ENCODE measurements around the gene MED25. TPM values are rescaled to one million over a fixed set of nuclear protein-coding genes. Genes with fewer than 3 reads are reported as not detected.

Gene MED25
- total RNA-seq, 2 experiments from 2014 or later = 57.9 to 62.7 TPM

DNA sequence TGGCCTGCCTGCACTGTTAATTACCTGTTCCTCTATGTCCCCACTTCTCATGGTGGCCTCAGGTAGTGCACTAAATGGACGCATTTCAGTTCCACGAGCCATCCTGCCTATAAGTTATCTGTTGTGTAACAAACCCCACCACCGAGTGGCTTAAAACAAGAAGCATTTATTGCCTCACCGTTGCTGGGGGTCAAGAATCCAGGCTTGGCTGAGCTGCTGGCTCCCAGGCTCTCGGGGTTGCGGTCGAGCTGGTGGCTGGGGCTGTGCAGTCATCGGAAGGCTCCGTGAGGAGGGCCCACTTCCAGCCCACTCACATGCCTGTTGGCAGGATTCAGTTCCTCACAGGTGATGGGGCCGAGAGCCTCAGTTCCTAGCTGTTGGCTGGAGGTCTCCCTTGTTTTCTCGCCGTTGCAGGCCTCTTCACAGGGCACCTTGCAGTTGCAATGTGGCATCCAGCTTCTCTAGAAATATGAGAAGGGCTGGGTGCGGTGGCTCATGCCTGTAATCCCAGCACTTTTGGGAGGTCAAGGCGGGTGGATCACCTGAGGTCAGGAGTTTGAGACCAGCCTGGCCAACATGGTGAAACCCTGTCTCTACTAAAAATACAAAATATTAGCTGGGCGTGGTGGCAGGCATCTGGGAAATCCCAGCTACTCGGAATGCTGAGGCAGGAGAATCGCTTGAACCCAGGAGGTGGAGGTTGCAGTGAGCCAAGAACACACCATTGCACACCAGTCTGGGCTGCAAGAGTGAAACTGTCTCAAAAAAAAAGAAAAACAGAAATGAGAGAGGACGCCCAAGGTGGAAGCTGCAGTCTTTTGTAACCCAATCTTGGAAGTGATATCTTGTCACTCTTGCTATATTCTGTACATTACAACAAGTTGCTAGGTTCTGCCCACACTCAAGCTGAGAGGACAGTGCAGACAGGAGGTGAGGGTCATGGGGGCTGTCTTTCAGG is 26.3 kb downstream of the MED25 start:
- Mint-ChIP-seq H3K4me3 (no peak overlapping the region), H3K36me3 (ENCODE audit: low read depth) (peaks cover 12% of the 10 kb centered on the region), H3K27me3 (peaks cover 5% of the 10 kb centered on the region), H3K4me1 (peaks cover 15% of the 10 kb centered on the region), H3K27ac (no peak overlapping the region), H3K9me3 (peaks cover 7% of the 10 kb centered on the region)
- DNase-seq = no peak
- CTCF ChIA-PET = interaction anchor here (0.5 to 0.6 kb wide), 3 partner anchors 25 to 303 kb away, joined by 3 read pairs; no protein-coding TSS in a partner anchor
- POLR2A ChIA-PET = no interaction called here

- H3K9me3 Mint-ChIP-seq = peaks cover 7% of the 10 kb centered on the region
- POLR2A ChIA-PET = no interaction called here
- no peak overlapping the region for H3K27ac Mint-ChIP-seq
- peaks cover 5% of the 10 kb centered on the region for H3K27me3 Mint-ChIP-seq
- H3K4me1 Mint-ChIP-seq = peaks cover 23% of the 10 kb centered on the region
- H3K36me3 Mint-ChIP-seq (ENCODE audit: low read depth) = peaks cover 9% of the 10 kb centered on the region
- H3K4me3 Mint-ChIP-seq = no peak overlapping the region
- no peak for DNase-seq
- CTCF ChIA-PET = interaction anchor here (0.6 kb wide), 1 partner anchor 26 kb away, joined by 3 read pairs; no protein-coding TSS in a partner anchor
Measured at GRCh38 chr19:49845414-49845813, 27.3 kb downstream of the MED25 start.

DNA sequence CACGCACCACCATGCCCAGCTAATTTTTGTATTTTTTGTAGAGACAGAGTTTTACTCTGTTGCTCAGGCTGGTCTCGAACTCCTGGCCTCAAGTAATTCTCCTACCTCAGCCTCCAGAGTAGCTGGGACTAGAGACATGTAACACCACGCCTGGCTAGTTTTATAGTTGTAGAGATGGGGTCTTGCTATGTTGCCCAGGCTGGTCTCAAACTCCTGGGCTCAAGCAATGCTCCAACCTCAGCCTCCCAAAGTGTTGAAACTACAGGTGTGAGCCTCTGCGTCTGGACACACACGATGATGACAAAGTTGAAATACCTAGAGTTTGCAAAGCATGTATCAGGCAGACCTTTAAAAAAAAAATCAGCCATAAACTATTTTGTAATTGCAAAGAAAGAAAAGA is 28.3 kb downstream of the MED25 start:
- no peak for DNase-seq
- Mint-ChIP-seq H3K4me3 (no peak overlapping the region), H3K27ac (no peak overlapping the region), H3K9me3 (peaks cover 7% of the 10 kb centered on the region), H3K36me3 (ENCODE audit: low read depth) (peaks cover 5% of the 10 kb centered on the region), H3K27me3 (peaks cover 5% of the 10 kb centered on the region), H3K4me1 (peaks cover 23% of the 10 kb centered on the region)
- POLR2A ChIA-PET = no interaction called here
- CTCF ChIA-PET = interaction anchor here (1.5 kb wide), 1 partner anchor 14 kb away, joined by 4 read pairs; no protein-coding TSS in a partner anchor

DNA sequence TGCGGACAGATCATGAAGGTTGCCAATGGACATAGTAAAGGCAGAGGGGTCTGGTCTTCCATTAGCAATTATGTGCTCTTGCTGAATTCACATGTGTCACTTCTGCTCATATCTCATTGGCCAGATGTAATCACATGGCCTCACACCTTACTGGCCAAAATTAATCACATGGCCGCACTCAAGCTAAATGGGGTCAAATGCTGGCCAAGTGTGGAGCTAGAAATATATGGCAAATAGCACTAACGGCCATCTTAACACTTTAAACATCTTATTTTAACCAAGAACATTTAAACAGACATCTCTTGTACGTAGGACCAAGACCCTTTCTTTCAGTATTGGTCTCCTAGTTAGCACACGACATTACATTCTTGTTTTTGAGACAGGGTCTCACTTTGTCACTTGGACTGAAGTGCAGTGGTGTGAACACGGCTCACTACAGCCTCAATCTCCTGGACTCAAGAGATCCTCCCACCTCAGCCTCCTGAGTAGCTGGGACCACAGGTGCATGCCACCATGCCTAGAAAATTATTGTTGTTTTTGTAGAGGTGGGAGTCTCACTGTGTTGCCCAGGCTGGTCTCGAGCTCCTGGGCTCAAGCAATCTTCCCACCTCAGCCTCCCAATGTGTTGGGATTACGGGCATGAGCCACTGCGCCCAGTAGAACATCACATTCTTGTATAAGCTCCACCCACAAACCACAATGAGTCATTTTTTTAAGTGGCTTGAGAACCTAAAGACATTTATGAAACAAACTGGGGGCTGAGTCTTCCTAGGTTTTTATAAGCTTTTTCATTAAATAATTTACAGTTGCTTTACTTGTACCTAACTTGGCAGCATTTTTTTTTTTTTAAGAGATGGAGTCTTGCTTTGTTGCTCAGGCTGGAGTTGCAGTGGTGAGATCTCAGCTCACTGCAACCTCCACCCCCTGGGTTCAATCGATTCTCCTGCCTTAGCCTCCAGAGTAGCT is 29.9 kb downstream of the MED25 start:
- ChIA-PET CTCF (interaction anchor here (0.6 to 3.2 kb wide), 11 partner anchors 9 to 1457 kb away, joined by 3 to 13 read pairs (median 4); partner anchors contain the start of genes KDELR1 and MED25), POLR2A (interaction anchor here (0.6 to 0.7 kb wide), 2 partner anchors 20 to 144 kb away, joined by 5 to 6 read pairs; no protein-coding TSS in a partner anchor)
- peaks cover 7% of the 10 kb centered on the region for H3K9me3 Mint-ChIP-seq
- peak; percentile 44 for DNase-seq
- peak overlapping the region; percentile 13 for H3K27ac Mint-ChIP-seq
- peaks cover 11% of the 10 kb centered on the region for H3K27me3 Mint-ChIP-seq
- H3K4me1 Mint-ChIP-seq = peaks cover 35% of the 10 kb centered on the region
- peaks cover 7% of the 10 kb centered on the region for H3K36me3 Mint-ChIP-seq (ENCODE audit: low read depth)
- H3K4me3 Mint-ChIP-seq = peak overlapping the region; percentile 22

DNA sequence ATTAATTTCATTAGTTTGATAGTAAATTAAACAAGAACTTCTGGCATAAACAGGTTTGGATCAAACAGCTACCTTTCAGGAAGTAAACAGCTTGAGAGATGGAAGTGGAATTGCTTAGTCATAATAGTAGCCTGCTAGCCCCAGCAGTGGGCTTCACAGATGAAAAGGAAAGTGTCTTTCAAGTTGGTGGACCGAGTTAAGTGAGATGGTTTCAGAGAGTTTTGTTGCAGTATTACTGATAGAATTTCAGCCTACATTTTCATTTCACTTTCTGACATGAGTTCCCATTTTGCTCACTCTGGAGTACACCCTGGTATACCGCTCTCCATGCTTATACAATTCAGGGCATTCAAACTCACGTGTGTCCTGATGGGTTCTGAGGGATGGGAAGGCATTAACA is 30.8 kb downstream of the MED25 start:
- peak overlapping the region; percentile 40 for H3K4me3 Mint-ChIP-seq
- peaks cover 7% of the 10 kb centered on the region for H3K36me3 Mint-ChIP-seq (ENCODE audit: low read depth)
- H3K9me3 Mint-ChIP-seq = peaks cover 7% of the 10 kb centered on the region
- POLR2A ChIA-PET = no interaction called here
- H3K27ac Mint-ChIP-seq = no peak overlapping the region
- CTCF ChIA-PET = interaction anchor here (1.2 to 3.2 kb wide), 3 partner anchors 15 to 43 kb away, joined by 3 to 13 read pairs (median 3); no protein-coding TSS in a partner anchor
- H3K27me3 Mint-ChIP-seq = peaks cover 11% of the 10 kb centered on the region
- DNase-seq = no peak
- peaks cover 39% of the 10 kb centered on the region for H3K4me1 Mint-ChIP-seq

DNA sequence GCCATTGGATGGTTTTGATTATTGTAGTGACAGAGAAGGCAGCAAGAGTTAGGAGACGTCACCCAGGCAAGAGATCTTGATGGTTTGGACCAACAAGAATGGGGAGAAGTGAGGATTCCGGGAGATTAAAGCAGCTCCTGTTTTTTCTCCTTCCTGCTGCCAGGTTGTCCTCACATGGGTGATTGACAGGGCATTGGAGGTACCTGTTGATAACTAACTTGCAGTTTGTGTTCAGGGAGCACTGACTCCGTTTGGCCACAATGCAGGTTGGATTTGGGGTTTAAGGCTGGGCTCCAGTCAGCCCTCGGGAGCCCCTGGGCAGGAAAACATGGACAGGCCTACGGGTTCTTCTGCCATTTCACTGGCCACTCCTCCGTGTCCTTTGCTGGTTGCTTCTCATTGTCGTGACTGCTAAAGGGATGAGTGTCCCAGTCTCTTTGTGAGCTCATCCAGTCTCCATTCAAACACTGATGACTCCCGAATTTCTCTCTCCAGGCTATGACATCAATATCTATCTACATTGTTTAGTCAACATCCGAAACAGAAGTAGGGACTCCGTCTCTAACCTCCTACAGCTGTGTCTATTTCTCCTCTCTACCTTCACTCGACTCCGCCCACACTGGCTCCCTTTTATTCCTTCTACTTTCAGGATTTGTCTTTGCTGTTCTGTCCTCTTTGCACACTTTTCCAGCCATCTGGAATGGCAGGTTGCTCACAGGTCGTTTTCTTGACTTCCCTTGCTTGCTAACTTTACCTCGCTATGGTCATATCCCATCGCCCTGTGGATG is 31.5 kb downstream of the MED25 start:
- CTCF ChIA-PET = interaction anchor here (1.0 to 3.2 kb wide), 5 partner anchors 11 to 42 kb away, joined by 3 to 13 read pairs (median 3); no protein-coding TSS in a partner anchor
- peak overlapping the region; percentile 98 for H3K27ac Mint-ChIP-seq

GRCh38 chr19:49850221-49850486 is 32.1 kb downstream of the MED25 start:
- ChIA-PET CTCF (interaction anchor here (1.0 to 3.2 kb wide), 4 partner anchors 10 to 42 kb away, joined by 3 to 13 read pairs (median 4); no protein-coding TSS in a partner anchor), POLR2A (interaction anchor here (1.2 kb wide), 1 partner anchor 79 kb away, joined by 4 read pairs; the partner anchor contains the start of genes ATF5 and NUP62)
- Mint-ChIP-seq H3K9me3 (peaks cover 7% of the 10 kb centered on the region), H3K4me3 (peak overlapping the region; percentile 88), H3K36me3 (ENCODE audit: low read depth) (peaks cover 7% of the 10 kb centered on the region), H3K27ac (peak overlapping the region; percentile 98), H3K27me3 (peaks cover 11% of the 10 kb centered on the region), H3K4me1 (peaks cover 39% of the 10 kb centered on the region)
- no peak for DNase-seq

More for the DNA sequence above, 31.5 kb downstream of the MED25 start:
- peaks cover 39% of the 10 kb centered on the region for H3K4me1 Mint-ChIP-seq
- POLR2A ChIA-PET = interaction anchor here (1.2 kb wide), 1 partner anchor 79 kb away, joined by 4 read pairs; the partner anchor contains the start of genes ATF5 and NUP62
- peak overlapping the region; percentile 88 for H3K4me3 Mint-ChIP-seq
- DNase-seq = no peak
- peaks cover 7% of the 10 kb centered on the region for H3K36me3 Mint-ChIP-seq (ENCODE audit: low read depth)
- H3K27me3 Mint-ChIP-seq = peaks cover 11% of the 10 kb centered on the region
- peaks cover 7% of the 10 kb centered on the region for H3K9me3 Mint-ChIP-seq

- H3K4me1 Mint-ChIP-seq = peaks cover 39% of the 10 kb centered on the region
- DNase-seq = peak; percentile 90
- POLR2A ChIA-PET = interaction anchor here (1.2 kb wide), 1 partner anchor 78 kb away, joined by 4 read pairs; the partner anchor contains the start of genes ATF5 and NUP62
- H3K27ac Mint-ChIP-seq = peak within 1 kb of the TSS; percentile 98
- peaks cover 7% of the 10 kb centered on the region for H3K9me3 Mint-ChIP-seq
- peak within 1 kb of the TSS; percentile 88 for H3K4me3 Mint-ChIP-seq
- H3K27me3 Mint-ChIP-seq = peaks cover 11% of the 10 kb centered on the region
- peaks cover 7% of the 10 kb centered on the region for H3K36me3 Mint-ChIP-seq (ENCODE audit: low read depth)
- CTCF ChIA-PET = interaction anchor here (1.0 to 3.2 kb wide), 4 partner anchors 10 to 40 kb away, joined by 3 to 13 read pairs (median 4); no protein-coding TSS in a partner anchor
Measured at GRCh38 chr19:49850487-49851342, 32.6 kb downstream of the MED25 start, which contains the start of gene PTOV1. TSS of gene PTOV1 (plus strand) at chr19:49851159.

- Mint-ChIP-seq H3K9me3 (peaks cover 7% of the 10 kb centered on the region), H3K27me3 (peaks cover 8% of the 10 kb centered on the region), H3K27ac (peak overlapping the region; percentile 83), H3K36me3 (ENCODE audit: low read depth) (peaks cover 7% of the 10 kb centered on the region), H3K4me1 (peaks cover 39% of the 10 kb centered on the region), H3K4me3 (peak overlapping the region; percentile 73)
- ChIA-PET POLR2A (interaction anchor here (1.0 kb wide), 1 partner anchor 15 kb away, joined by 4 read pairs; no protein-coding TSS in a partner anchor), CTCF (interaction anchor here (1.1 kb wide), 1 partner anchor 39 kb away, joined by 3 read pairs; no protein-coding TSS in a partner anchor)
- DNase-seq = peak; percentile 35
Measured at GRCh38 chr19:49851456-49852259, 33.6 kb downstream of the MED25 start.

DNA sequence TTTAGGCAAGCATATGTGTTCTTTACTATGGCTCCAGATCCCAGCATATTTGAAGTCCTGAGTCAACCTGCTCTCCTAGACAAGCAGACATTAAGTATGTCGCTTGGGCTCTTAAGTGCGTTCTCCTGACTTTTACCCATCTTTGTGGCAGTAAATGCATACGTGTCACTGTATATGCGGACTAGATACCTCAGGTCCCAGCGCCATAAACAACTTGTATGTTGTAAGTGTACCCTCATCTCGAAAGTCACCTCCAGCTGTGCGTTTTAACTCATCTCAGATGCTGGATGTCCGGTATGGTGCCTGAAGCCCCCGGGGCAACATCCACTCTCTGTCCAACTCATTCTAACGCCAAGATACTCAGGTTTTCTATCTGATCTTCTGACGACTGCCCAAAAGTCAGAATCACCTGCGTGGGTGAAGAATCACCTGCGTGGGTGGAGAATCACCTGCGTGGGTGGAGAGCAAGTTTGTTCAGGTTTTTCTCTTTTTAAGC is 34.6 kb downstream of the MED25 start:
- no peak for DNase-seq
- Mint-ChIP-seq H3K9me3 (peaks cover 7% of the 10 kb centered on the region), H3K36me3 (ENCODE audit: low read depth) (peaks cover 7% of the 10 kb centered on the region), H3K4me1 (peaks cover 39% of the 10 kb centered on the region), H3K4me3 (peak overlapping the region; percentile 73), H3K27ac (peak overlapping the region; percentile 83), H3K27me3 (peaks cover 8% of the 10 kb centered on the region)
- ChIA-PET CTCF (no interaction called here), POLR2A (interaction anchor here (1.0 kb wide), 1 partner anchor 14 kb away, joined by 4 read pairs; no protein-coding TSS in a partner anchor)
